Putamen (tissue), 1 donor: Measurements from ENCODE around the gene SLC2A1.
A peak's percentile ranks its signal among the peaks of the same experiment; 100 is the strongest.

Experiments
- DNase-seq: peaks from one replicate; pipeline ENCODE4 v3.0.0-alpha.2; 2016; ENCODE audit warnings: low spot score

Gene SLC2A1

DNA sequence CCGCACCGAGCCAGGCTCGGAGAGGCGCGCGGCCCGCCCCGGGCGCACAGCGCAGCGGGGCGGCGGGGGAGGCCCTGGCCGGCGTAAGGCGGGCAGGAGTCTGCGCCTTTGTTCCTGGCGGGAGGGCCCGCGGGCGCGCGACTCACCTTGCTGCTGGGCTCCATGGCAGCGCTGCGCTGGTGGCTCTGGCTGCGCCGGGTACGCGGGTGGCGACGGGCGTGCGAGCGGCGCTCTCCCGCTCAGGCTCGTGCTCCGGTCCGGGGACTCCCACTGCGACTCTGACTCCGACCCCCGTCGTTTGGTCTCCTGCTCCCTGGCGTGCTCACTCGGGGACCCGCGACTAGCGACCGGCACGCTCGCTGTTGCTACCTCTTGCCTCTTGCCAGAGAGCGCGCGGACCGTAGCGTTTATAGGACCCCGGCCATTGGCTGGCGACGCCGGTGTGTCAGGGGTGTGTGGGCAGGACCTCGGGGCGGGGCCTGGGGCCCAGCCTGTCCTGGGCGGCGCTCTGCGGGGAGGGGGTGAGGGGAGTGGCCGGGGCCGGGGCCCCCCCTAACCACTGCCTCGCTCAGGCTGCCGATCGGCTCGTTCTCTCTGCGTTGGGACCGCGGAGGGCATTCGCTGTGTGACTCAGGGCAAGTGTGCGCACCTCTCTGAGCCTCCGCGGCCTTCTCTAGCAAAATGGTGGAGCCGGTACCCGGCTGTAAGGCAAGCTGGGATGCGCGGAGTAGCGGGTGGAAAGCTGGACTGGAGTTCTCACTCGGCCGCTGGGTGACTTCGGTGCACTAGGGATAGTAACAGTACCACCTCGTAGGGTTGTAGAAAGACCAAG is at the start of gene SLC2A1:
TSS of gene SLC2A1 (minus strand) at position 381 of the 832 bp plus-strand sequence. CDS start at position 164, 217 bp downstream.
- peak; percentile 97 for DNase-seq

DNA sequence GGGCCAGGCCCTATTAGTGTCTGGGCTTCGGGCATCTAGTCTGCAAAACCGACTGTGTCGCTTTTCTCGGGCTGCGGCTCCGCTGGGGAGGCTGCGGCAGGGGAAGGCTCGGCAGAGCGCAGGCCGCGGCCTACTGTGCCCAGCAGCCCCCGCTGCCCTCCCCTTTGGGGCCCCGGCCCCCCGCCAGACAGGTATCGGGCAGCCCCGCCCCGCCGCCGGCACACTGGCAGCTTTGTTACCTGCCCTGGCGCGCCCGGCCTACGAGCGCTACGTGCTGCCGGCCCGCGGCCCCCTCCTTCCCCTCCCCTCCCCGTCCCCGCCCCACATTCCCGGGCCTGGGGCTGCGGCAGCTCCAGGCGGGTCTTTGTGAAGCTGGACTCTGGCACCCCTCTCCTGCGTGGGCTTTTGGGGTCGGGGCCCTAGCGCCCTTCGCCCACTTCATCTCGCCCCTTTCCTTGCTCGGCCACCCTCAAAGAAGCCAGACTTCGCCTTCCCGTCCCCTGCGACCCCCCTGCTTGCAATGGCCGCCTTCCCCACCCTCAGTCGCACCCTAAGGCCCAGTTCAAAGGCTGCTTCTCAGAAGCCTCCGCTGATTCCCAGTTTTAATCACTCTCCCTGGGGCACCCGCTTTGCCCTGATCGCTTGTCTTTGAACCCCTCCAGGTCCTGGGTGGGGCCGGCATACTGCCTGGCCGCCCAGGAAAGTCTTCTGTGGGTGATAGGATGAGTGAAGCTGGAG is 48.9 kb upstream of the SLC2A1 start:
- no peak for DNase-seq

DNA sequence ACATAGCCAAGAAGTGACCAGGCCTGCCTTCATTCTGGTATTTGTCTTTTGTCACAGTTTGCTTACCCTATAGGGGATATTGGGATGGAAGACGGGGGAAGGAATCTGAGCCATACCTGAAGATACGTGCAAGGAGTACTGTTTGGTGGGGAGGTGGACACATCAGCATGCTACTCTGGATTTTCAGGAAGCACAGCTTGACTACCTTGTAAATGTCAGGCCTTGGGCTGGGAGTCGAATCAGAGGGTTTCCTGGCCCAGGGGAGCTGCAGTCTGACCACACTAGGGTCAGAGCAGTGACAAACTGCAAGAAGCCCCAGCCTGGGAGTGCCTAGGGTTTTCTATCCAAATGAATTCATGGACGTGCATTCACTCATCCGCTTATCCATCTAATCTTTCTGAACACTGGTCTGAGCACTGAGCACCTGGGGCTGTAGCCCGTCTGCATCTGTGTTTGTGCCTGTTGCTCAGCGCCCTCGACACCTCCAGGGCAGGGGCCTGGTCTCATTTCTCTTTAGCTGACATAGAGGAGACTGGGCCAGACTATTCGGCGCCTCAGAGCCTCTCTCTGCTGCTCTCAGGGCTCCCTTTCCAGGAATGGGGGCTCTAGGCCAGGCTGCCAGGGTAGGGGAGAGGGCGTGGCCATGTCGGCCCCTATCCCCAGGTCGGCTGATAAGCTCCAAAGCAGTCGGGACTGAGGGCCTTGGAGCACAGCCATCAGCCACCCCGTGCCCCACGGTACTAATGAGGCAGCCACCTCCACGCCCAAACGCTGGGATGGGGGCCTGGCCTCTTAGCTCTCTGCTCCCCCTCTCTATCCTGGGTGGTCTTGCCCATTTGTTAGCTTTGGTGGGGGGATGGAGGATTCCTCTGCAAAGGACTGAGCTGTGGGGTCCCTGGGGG is 47.0 kb upstream of the SLC2A1 start:
- DNase-seq: no peak

DNA sequence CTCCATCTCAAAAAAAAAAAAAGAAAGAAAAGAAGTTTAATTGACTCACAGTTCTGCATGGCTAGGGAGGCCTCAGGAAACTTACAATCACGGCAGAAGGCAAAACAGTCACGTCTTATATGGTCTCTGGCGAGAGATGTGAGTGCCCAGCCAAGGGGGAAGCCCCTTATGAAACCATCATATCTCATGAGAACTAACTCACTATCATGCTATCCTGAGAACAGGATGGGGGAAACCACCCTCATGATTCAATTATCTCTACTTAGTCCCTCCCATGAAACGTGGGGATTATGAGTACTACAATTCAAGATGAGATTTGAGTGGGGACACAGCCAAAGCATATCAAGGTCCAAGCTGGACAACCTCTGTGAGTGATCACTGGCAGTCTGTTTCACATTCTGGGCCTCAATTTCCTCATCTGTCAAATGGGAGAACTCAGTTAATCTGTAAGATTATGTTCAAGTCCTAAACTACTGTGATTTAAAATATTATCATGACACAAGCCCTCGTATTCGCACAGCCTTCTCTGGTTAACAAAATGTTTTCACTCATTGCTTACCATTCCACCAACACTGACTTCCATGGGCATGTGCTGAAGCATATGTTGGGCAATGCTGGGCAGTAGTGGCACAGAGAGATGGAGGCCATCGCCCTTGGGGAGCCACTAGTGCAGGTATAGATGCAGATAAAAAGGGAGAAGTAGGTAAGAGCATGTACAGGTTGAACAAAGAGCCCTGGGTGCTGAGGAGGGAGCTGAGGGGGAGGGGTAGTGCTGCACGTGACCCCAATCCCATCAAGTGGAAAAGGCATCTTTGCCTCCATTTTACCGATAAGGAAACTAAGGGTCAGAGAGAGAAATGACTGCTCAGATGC is 46.2 kb upstream of the SLC2A1 start:
- DNase-seq: no peak

DNA sequence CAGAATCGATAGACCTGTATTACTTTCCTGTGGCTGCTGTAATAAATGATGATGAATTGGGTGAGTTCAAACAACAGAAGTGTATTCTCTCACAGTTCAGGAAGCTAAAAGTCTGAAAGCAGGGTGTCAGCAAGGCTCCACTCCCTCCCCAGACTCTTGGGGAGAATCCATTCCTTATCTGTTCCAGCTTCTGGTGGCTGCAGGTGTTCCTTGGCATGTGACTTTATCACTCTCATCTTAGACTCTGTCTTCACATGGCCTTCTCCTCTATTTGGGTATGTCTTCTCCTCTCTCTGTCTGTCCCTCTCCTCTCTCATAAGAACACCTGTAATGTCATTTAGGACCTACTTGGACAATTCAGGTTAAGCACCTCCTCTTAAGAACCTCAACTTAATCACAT is 44.1 kb upstream of the SLC2A1 start:
- DNase-seq: no peak

DNA sequence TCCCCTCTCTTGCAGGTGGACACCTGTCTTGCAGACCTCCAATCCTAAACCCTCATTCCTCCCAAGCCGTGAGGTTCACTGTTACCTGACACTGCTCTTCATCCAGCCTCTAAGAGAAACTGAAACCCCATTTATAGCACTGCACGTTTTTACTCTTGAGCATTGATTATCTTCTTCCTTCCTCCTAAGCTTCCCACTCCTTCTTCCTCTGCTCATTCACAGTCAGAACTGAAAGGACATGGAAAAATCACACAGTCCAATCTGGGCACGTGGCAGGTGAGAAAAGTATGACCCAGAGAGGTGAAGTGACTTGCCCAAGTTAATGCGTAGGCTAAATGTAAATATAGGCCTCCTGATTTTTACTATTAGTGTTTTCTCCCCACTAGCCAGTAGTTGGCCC is 43.4 kb upstream of the SLC2A1 start:
- DNase-seq: no peak

DNA sequence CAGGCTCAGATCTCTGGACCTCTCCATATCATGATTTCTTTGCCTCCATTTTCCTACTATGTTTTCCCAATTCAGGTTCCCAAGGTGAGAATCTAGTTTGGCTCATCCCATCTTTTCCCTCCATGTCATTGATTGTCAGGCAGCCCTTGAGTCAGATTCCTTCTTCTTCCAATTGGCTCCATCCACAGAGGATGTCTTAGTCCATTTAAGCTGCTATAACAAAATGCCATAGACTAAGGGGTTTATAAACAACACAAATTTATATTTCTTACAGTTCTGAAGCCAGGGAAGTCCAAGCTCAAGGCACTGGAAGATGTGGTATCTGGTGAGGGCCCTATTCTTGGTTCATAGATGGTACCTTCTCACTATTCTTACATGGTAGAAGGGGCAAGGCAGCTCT is 42.8 kb upstream of the SLC2A1 start:
- DNase-seq: no peak

DNA sequence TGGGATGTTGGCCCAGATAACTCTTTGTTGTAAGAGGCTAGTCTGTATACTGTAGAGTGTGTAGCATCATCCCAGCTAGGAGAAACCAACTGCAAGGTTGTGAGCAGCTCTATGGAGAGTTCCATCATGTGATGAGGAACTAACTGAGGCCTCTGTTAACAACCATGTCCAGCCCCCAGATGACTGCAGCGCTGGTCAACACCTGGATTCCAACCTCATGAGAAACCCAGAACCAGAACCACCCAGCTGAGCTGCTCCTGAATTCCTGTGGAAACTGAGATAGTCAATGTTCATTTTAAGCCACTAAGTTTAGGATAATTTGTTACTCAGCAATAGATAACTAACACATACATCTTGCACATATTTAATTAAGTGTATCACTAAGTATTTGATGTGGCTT is 41.6 kb upstream of the SLC2A1 start:
- no peak for DNase-seq

DNA sequence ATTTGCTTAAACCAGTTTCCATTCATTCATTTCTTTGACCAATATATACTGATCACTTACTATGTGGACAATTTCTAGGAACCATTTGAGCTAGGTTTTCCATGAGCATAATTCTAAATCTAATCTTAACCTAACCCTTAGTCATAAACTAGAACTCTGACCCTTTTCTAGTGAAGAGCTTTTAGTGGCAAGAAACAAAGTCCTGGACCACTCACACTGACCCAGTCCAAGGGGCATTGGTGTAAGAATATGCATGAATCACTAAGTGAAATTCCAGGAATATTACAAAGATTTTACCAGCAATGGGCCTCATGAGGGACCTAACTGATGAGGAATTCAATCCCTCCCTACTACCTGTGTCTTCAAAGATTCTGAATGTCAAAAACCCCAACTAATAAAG is 40.6 kb upstream of the SLC2A1 start:
- DNase-seq: no peak

DNA sequence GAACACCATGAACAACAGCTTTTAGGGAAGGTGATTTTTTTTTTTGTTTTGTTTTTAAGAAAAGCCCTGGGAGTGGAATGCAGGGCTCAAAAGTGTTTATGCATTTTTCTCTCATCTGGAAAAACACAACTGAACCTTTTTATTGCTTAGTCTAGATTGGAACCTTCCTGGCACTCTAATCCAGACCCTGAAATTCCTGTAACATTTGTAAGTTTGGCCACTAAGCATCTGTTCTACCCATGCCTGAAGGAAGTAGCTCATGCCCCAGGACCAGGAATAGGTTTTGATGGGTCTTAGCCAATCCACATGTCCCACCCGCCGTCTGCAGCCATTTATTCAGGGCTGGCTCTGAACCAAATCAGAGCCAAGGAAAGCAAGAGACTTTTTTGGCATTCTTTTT is 39.7 kb upstream of the SLC2A1 start:
- DNase-seq: no peak

DNA sequence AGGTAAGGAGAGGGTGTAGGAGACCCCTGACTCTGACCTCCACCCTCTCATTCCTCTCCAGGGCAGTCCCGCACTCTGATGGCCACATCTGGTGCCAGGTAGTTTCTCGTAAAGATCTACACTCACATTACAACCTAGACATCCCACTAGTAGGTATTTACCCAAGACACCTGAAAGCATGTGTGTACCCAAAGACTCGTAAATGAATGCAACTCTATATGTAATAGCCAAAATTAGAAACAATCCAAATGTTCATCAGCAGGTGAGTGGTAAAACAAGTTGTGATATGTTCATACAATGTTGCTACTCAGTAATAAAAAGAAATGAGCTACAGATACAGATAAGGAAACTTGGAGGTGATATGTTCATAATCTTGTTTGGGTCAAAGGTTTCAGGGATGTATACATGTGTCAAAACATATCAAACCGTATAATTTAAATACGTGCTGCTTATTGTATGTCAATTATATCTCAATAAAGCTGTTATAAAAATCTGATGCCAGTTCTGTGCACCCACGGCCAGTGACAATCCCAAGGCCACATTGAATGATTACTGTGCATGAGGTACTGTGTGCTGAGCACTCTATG is 37.8 kb upstream of the SLC2A1 start:
- no peak for DNase-seq

DNA sequence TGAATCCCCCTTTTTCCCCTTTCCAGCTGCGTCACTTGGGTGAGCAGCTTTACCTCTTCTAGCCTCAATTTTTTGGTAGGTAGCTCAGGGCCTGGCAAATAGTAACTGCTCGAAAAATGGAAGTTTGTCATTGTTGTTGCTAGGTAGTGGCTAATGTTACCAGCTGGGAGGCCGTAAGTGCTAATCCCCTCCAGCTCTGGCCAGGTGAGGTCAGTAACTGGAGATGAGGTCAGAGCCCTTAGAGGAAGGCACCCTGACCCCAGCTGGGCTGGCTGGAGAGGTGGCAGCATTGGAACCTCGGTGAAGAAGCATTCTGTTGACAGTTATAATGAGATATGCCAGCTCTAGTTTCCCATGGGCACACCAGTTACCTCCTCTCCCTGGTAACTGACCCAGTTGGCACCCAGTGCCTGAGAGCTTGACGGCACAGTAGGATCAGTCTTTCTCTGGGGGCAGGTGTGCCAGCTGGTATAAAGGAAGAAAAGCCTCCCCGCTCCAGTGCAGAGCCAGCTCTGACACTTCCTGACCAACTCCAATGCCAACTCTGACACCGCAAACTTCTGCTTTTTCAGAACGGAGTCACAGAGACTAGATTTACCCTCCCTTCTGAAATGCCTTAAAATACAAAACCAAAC is 35.0 kb upstream of the SLC2A1 start:
- DNase-seq: no peak

DNA sequence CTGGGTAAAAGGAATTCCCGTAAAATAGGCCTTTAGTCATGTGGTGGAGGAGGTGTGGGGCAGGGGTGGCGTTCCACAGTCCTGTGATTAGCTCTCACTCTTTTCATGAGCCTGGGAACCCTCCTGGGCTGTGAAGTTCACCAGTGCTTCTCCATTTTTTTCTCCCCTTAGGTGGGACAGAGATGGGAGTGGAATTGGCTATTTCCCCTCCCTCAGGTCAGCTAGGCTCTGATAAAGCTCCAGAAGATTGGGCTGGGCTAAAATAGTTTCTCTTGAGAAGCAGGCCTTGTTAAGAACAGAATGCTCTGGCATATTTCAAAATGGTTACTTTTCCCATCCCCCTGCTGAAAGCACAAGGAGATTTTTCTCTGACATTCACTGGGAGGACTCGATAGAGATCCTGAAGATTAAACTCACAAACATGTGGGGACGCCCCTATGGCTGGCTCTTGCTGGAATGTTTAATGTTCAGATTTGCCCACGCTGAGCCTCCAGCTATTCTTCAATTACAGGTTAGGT is 33.4 kb upstream of the SLC2A1 start:
- no peak for DNase-seq

DNA sequence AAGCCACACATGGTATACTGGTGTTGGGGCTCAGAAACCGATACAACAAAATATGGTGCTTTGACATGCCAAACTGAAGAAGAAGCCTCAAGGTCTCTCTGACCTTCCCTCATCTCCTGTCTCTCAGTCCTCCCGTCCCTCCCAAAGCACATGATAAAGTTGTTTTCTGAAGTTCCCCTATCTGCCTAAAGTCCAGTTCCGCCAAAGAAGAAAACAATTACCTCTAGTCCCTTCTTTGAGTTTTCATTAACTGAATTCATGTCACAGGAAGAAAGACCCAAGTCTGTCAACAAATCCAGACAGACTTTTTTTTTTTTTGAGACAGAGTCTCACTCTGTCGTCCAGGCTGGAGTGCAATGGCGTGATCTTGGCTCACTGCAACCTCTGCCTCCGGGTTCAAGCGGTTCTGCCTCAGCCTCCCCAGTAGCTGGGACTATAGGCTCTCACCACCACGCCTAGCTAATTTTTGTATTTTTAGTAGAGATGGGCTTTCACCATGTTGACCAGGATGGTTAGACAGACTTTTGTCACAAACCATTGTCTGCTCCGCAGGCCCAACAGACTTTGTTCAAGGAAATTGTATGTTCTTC is 32.2 kb upstream of the SLC2A1 start:
- DNase-seq: no peak

DNA sequence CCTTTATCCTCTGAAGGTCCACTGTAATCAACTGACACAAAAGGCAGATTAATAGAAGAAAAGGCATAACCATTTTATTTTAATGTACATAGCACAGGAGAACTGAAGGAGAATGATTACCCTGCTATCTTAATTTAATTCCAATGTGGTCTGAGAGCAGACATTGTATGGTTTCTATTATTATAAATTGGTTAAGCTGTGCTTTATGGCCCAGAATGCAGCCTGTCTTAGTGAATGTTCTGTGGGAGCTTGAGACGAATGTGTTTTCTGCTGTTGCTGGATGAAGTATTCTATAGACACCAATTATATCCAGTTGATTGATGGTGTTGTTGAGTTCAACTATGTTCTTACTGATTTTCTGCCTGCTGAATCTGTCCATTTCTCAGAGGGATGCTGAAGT is 25.0 kb upstream of the SLC2A1 start:
- DNase-seq: no peak

DNA sequence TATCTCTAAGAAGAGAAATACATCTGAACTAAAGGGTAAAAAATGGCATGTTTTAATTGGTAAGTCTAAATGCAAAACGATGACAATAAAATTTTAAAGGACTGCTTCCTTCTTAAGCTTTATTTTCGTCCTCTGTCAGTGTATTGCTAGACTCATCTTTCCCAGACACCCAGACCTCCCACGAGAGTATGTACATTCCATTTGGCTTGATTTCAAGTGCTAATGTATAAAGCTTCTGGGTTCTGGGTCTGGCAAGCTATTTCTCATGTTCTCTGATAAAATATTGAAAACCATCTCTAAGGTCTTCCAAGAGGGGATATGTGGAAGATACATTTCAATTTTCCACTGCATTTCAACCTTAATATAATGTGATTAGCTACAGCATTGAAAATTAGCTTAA is 24.6 kb upstream of the SLC2A1 start:
- DNase-seq: no peak

DNA sequence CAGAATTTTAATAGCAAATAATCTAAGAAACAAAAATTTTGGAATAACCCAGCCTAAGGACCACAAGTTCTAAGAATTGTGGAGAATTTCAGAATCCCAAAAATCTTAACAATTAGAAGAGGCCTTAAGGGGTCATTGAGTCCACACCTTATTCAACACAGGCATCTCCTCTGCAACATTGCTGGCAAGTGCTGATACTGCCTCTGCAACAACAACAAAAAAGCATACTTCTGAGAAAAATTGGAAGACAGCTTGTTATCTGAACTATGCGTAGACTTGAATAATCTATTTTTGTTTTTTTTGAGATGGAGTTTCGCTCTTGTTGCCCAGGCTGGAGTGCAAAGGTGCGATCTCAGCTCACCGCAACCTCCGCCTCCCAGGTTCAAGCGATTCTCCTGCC is 24.0 kb upstream of the SLC2A1 start:
- DNase-seq: no peak

DNA sequence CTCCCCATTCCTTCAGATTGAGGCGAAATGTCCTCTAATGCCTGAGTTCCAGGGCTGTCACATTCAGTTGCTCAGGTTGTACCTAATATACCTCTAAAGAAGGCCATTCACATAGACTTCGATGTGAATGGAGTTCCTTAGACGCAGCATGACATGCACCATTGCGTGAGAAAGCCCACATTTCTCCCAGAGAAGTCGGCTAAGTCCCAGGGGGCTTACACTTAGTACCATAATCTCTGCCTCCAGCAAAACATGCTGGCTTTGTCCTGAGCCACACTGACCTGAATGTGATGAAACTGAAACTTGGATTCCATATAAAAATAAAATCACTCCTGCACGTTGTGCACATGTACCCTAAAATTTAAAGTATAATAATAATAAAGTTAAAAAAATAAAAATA is 23.2 kb upstream of the SLC2A1 start:
- no peak for DNase-seq

DNA sequence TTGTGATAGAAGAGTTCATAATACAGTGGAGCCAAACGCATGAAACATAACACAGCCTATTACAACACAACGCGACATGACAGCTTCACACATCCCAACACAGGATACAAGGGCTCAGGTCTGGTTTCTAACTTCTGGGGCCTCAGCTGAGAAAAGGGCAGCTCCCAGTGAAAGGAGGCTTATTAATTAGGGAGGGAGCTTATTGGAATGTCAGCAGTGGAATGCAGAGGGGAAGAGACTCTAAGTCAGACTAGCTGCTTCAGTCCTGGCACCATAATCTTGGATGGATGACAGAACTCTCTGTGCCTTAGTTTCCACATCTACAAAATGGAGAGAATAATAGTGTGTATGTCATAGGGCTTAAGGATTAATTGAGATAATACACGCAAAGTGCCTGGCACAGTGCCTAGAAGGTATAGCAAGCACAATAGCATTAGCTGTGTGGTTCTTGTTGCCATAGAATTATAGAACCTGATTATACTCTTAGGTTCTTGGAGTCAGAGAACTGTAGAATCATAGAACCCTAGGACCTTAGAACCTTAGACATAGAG is 22.7 kb upstream of the SLC2A1 start:
- no peak for DNase-seq
